GM18520 (cell line): ENCODE results near the gene BCOR.

ENCODE experiments used
- ATAC-seq: cut with Tn5 transposase; IDR thresholded peaks from one replicate; pipeline ENCODE4 v1.9.1; 2021; ENCODE audit not compliant: unreplicated experiment

Gene BCOR

DNA sequence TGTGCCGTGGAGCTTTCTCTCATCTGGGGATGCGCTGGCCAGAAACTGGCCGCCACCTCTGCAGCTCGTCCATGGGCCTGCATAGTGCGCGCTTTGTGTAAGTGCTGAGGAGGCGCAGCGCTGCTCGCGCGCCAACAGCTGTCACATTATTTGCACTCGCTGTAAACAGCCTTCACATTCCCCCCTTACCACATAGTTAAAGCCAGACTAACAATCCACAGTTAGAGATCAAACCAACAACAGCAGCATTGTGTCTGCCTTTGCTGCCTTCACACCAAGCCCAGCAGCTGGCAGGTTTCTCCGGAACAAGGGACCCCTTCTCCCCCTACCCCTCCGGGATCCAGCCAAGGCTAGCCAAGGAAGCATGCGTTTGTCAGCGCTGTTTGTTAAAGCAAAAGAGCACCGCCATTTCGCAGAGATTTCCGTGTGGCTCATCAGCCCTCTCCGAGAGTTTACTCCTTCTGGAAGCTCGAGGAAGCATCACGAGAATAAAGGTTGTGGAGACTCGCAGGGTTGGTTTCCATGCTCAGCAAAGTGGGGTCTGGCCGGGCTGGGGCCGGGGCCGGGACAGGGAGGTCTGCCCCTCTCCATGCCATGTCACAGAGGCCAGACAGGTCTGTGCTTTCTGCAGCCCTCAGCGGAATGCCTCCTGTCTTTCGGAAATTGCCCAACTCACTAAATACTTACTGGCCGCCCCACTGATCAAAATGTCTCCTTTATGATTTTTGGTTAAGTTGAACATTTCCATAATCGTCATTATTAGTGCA lies 11.0 kb downstream of the BCOR start:
- no peak for ATAC-seq

DNA sequence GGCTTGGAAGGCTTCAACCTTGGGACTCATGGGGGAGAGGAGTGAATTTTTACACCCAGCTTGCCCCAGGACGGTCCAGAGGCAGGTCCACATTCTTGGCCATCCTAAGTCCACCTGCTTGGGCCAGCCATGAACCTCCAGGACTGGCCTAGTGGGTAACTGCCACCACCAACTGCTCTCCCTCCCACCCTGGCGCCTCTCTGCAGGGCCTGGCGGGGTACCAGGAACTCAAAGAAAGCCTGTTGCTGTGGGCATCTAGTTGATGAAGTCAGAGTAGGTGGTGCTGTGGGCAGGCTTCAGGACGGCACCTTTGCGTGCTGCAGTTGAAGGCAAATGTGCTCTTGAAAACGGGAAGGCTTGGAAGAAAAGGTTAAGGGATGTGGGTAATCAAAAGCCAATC lies 12.0 kb downstream of the BCOR start:
- no peak for ATAC-seq

GRCh38 chrX:40085102-40085551 lies 12.6 kb downstream of the BCOR start:
- no peak for ATAC-seq

DNA sequence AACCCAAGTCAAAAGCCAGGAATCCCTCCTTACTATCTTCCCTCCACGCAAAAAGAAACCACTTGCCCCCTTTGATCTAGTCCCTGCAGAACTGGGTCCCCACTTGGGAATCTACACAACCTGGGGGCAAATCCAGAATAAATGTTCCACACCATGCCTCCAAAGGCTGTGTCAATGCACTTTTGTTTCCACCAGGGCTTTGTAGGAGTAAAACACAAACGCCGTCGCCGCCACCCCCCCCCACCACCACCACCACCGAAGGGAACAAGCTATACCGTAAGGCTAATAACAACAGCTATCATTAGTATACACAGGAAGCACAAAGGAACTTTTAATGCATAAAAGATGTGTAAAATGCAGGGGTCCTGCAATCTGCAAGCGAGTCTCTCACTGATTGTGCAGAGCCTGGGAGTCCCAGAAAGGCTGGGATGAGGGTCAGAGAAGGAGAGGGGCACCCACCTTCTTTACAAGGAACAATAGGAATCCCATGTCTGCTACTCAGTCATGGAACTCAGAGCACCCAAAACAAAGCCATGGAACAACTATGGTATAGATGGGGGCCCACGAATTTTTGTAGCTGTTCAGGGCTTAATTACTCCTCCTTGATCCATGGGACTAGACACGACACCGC lies 13.2 kb downstream of the BCOR start:
- ATAC-seq: no peak

DNA sequence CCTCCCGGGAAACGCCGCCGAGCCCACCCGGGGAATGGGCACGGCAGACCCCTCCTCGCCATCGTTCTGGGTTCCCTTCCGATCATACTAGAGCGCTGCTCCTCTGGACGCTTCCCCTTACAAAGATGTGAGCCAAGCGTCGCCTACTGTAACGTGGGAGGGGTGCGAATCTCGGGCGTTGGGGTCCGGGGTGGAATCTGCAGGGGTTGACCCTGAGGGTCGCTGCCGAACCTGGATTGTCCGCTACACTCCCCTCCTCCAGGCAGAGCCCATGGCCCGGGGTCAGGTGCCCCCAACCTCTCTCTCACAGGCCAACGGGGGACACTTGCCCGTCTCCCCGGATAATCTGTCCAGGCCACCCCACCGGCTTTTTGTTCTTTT lies 13.8 kb downstream of the BCOR start:
- ATAC-seq: no peak

GRCh38 chrX:40083120-40083978 lies 14.4 kb downstream of the BCOR start:
- no peak for ATAC-seq

DNA sequence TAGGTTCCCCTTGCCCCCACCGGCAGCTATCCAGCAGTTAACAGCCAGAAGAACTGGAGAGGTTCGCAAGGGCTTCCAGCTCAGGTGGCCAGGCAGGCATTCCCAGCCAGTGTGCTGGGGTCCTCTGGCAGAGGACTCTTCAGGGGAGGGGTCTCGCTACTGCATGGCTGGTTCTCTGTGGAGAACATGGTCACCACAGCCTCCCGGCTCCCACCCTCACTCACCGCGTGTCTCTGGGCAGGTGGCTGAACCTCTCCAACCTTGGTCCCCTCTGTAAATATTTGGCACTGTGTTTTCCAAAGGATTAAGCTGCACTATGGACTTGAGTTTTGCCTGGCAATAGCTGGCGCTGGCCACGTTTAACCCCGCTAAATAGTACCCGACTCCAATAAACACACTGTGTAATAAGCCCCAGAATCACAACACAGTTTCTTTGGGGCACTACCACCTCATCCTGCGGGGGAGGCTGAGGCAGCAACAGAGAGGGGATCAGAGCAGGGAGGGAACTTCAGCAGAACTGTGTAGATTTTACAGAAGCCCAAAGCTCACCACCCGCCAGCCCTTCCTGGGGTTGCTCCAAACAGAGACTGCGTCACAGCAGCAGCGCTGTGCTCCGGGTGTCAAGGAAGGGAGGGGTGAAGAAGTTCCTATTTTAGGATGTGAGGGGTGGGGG lies 15.2 kb downstream of the BCOR start:
- ATAC-seq: no peak

GRCh38 chrX:40081679-40082068 lies 16.1 kb downstream of the BCOR start:
- ATAC-seq: no peak

DNA sequence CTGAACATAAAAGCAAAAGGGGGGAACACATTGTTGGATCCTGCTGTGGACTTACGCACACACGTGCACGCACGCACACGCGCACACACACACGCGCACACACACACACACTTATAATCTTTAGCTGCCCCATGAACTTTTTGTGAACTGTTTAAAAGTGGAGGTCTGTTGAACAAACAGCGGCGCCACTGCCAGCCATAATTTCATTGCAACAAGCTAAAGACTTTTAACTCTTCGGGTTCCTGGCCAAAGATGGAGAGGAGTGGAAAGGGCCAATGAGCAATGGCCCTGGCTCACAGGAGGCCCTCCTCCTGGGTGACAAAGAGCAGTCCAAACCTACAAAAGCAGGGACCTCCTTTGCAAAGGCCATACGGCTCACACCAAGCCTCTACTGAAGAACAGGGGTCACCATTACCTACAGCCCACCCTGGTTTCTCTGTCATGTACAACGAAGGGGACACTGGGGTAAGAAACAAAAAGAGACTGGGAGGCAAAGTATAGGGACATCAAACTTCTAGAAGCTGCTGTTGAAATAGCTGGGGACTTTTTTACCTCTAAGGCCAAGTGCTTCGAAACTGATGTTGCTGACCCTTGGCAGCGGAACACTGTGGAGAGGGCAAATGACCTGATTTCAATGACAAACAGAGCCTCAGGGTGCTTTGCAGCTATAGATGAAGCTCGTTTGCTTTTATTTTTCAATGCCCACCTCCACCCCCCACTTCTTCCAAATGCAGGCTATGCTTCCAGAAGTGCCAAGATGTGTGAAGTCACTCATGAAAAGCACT lies 16.7 kb downstream of the BCOR start:
- no peak for ATAC-seq

- no peak for ATAC-seq
Observed at GRCh38 chrX:40079572-40079971, 18.2 kb downstream of the BCOR start.

DNA sequence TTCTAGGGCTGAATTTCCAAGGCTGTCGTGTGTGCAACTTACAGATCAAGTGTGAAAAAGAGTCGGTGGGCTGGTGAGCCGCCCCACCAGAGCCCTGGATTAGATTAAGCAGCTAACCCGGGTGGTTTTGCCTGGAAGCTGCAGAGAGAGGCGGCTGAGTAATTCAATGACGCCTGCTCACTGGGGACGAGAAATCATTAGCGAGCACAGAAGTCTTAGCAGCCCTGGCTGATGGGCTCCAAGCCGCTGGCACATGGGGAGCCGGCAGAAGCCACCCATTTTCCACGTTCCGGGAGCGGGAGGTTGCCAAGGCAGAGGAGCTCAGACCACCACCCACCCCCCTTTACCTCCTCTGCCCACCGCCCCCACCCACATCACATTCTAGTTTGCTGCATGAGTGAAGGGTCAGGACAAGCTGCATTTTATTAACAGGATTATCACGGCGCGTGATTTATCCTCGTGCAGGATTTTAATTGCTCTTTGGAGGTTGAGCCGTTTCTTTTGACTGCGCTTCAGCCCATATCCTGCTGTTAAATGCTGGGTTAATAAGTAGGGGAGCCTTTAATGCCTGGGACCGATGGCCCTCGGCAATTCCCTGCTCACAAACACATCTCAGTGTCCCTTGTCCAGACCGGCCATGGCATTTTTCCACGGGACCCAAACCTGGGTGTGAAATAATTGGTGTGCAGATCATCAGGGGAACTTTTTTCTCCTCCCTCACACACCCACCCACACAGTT lies 19.1 kb downstream of the BCOR start:
- no peak for ATAC-seq

DNA sequence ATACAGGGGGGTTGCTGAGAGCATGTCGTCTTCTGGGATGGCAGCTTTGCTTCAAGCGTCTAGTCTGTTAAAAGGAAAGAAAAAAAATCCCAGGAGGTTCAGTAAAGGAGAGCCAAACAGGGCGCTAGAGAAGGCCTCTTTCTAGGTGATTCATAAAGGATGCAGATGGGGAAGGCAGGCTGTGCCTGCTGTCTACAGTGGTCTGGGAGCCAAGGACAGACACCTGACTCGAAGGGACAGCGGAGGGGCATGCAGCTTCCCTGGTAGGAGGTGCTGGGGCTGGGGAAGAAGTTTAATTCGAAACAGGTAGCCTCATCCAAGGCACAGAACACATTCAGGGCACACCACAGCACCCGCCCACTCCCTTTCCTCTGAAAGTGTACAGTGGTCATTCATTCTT lies 19.9 kb downstream of the BCOR start:
- no peak for ATAC-seq

DNA sequence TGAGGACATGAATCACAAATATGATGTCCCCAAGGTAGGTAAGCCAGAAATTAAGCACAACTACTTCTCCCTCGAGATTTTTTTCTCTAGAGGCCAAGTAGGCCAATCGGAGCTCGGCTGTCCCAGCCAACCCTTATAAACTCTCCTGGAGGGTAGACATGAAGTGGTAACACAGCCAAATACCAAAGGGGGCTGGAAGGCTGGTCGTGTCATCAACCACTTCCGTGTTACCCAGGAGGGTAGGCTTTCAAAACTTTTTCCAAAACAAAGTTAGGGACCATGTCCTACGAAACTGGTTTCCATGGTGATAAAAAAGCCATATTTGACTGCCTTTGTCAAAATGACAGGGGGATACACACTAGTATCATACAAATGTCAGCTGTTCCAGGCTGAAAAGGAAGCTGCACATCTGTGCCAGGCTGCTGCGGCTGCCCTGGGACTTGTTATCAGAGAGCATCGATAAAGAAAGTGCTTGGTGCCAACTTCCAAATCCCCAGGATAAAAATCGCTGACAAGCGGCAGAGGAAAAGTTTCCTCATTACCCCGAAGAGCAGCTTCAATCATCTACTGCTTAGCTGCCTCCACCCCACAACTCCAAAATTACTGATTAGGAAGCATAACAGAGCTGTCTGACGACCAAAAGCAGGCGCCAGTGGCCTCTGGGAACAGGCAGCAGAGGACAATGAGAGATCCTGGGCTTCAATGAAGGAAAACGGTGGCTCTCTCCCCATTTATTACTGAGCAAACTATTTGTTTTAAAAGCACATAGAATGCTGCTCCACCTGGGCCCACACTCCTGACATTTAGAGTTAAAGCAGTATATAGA lies 20.8 kb downstream of the BCOR start:
- no peak for ATAC-seq

DNA sequence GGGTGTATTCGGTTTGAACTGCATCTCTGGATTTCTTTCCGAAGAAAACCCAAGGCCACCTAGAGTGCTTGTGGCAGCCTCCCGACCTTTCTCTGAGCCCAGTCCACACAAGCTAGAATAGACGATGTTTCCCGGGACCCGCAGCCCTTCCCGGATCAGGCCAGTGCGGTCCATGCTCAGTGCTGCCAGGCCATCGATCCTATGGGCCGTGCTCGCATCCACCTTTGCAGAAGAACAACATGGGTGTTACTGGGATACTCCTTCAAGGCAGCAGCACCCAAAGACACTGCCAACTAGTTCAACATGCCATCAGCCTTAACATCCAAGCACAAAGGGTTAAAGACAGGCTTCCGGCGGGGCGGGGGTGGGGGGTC lies 22.8 kb downstream of the BCOR start:
- ATAC-seq: no peak

DNA sequence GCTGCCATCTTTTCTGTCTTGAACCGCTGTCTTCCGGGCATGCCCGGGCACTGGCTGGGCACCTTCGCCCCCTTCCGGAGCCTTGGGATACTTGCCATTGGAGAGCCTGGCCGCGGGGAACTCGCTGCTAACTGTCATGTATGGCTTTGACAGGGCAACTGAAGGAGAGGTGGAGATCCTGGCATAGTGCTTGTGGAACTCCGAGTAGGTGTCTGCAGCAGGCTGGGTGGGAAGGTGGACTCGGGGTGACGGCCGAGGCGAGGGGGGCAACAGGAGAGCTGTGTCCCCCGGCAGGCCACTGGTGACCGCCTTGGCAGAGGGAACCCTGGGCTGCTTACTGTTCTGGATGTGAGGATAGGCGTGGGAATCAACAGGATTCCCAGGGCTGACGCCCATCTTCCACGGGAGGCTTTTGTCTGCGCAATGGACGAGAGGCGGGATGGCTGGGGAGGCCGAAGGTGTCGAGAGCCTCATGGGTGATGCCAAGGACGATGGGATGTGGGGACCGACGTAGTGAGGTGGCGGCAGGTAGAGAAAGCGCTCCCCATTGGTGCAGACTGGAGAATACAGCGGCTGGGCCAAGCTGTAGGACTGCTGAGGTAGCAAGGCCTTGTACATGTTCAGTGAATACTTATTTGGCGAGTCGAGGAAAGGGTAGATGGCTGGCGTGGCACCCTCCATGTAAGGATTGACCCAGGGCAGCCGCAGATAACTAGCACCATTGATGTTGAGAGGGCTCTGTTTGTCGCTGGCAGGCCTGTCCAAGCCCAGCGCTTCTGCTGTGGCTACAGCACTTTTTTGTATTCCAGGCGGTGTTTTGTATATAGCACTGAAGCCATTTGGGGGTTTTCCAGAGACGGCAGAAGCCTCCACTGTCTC lies 23.4 kb downstream of the BCOR start:
- no peak for ATAC-seq

- ATAC-seq: no peak
Observed at GRCh38 chrX:40073439-40074054, 24.2 kb downstream of the BCOR start.

DNA sequence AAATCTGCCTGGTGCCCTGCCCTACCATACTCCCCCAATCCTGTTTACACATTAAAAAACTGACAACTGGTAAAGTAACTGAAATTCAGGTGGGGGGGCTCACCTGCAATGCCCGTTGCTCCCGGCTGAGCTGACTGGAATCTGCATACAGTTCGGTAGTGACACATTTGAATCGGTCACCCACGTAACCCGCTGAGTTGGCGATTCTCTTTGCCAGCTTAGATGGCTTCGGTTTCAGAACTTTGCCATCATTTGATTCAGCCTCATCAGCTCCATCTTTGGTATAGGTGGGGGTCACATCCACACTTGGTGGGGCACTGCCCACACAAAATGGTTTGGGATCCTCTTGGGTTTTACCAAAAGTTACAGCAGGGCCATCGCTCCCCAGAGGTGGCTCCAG lies 25.5 kb downstream of the BCOR start:
- ATAC-seq: no peak

GRCh38 chrX:40068048-40068447 lies 29.7 kb downstream of the BCOR start:
- no peak for ATAC-seq
